ENCODE measurements around the gene PPP2R5E. TPM values are rescaled to one million over a fixed set of nuclear protein-coding genes. Genes with fewer than 3 reads are reported as not detected.

Gene PPP2R5E
- total RNA-seq, 2 donors from 2014 or later: 13.9 to 25.5 TPM

- Histone ChIP-seq H3K4me3 (no peak overlapping the region), H3K36me3 (peaks cover 7% of the 10 kb centered on the region), H3K27me3 (replicated peaks; ENCODE audit: insufficient read depth) (no peaks in the 10 kb centered on the region), H3K4me1 (ENCODE audit: control insufficient read depth in 1 of 2, low read depth in 2 of 2) (peaks cover 7 to 13% of the 10 kb centered on the region in 2 donors), H3K27ac (no peak overlapping the region), H3K9me3 (no peaks in the 10 kb centered on the region)
- no peak for DNase-seq (ENCODE audit: low spot score)
- no peak for ATAC-seq (ENCODE audit: insufficient number of reproducible peaks, low FRiP score, low read depth)
- TF ChIP-seq CTCF (IDR thresholded peaks at IDR 0.05): no peak
Measured at GRCh38 chr14:63517354-63517753, 25.8 kb downstream of the PPP2R5E start.

GRCh38 chr14:63515240-63515639 is 27.9 kb downstream of the PPP2R5E start:
- H3K4me3 ChIP-seq: no peak overlapping the region
- no peak overlapping the region for H3K27ac ChIP-seq
- no peaks in the 10 kb centered on the region for H3K9me3 ChIP-seq
- no peaks in the 10 kb centered on the region for H3K27me3 ChIP-seq (replicated peaks; ENCODE audit: insufficient read depth)
- H3K36me3 ChIP-seq: peaks cover 5% of the 10 kb centered on the region
- no peak for ATAC-seq (ENCODE audit: insufficient number of reproducible peaks, low FRiP score, low read depth)
- H3K4me1 ChIP-seq (ENCODE audit: control insufficient read depth in 1 of 2, low read depth in 2 of 2): peaks cover 7 to 13% of the 10 kb centered on the region in 2 donors
- DNase-seq (ENCODE audit: low spot score): no peak
- no peak for TF ChIP-seq CTCF (IDR thresholded peaks at IDR 0.05)

- Histone ChIP-seq H3K27me3 (replicated peaks; ENCODE audit: insufficient read depth) (no peaks in the 10 kb centered on the region), H3K4me1 (ENCODE audit: control insufficient read depth in 1 of 2, low read depth in 2 of 2) (peaks cover 7 to 13% of the 10 kb centered on the region in 2 donors), H3K36me3 (no peaks in the 10 kb centered on the region), H3K9me3 (no peaks in the 10 kb centered on the region), H3K4me3 (no peak overlapping the region), H3K27ac (no peak overlapping the region)
- no peak for TF ChIP-seq CTCF (IDR thresholded peaks at IDR 0.05)
- DNase-seq (ENCODE audit: low spot score): no peak
- no peak for ATAC-seq (ENCODE audit: insufficient number of reproducible peaks, low FRiP score, low read depth)
Measured at GRCh38 chr14:63513756-63514155, 29.4 kb downstream of the PPP2R5E start.

- DNase-seq (ENCODE audit: low spot score) (no peak), ATAC-seq (ENCODE audit: insufficient number of reproducible peaks, low FRiP score, low read depth) (no peak)
- Histone ChIP-seq H3K4me1 (ENCODE audit: control insufficient read depth in 1 of 2, low read depth in 2 of 2) (peaks cover 7 to 13% of the 10 kb centered on the region in 2 donors), H3K27ac (no peak overlapping the region), H3K9me3 (no peaks in the 10 kb centered on the region), H3K4me3 (no peak overlapping the region), H3K36me3 (no peaks in the 10 kb centered on the region), H3K27me3 (replicated peaks; ENCODE audit: insufficient read depth) (no peaks in the 10 kb centered on the region)
- TF ChIP-seq CTCF (IDR thresholded peaks at IDR 0.05): no peak
Measured at GRCh38 chr14:63512861-63513260, 30.3 kb downstream of the PPP2R5E start.

- no peaks in the 10 kb centered on the region for H3K36me3 ChIP-seq
- no peak for ATAC-seq (ENCODE audit: insufficient number of reproducible peaks, low FRiP score, low read depth)
- TF ChIP-seq CTCF (IDR thresholded peaks at IDR 0.05): no peak
- no peak overlapping the region for H3K4me3 ChIP-seq
- no peaks in the 10 kb centered on the region for H3K27me3 ChIP-seq (replicated peaks; ENCODE audit: insufficient read depth)
- H3K27ac ChIP-seq: no peak overlapping the region
- no peaks in the 10 kb centered on the region for H3K9me3 ChIP-seq
- H3K4me1 ChIP-seq (ENCODE audit: control insufficient read depth in 1 of 2, low read depth in 2 of 2): peaks cover 7 to 11% of the 10 kb centered on the region in 2 donors
- DNase-seq (ENCODE audit: low spot score): no peak
Measured at GRCh38 chr14:63510538-63510937, 32.6 kb downstream of the PPP2R5E start.

Data from thoracic aorta (tissue), 2 donors.